Ishikawa (cell line): ENCODE results near the gene DLGAP3.

Experiments used
- EP300 ChIP-seq: IDR thresholded peaks from 2 replicates; pipeline ENCODE4 v1.6.1; 2012; ENCODE audit warnings: borderline replicate concordance
- FOXM1 ChIP-seq: IDR thresholded peaks from 2 replicates; pipeline ENCODE4 v1.6.1; 2012; ENCODE audit warnings: low read depth, borderline replicate concordance
- MAX ChIP-seq: IDR thresholded peaks from 2 replicates; pipeline ENCODE4 v1.6.1; 2012
- RAD21 ChIP-seq: IDR thresholded peaks from 2 replicates; pipeline ENCODE4 v1.6.1; 2012; ENCODE audit warnings: low read depth
- TCF12 ChIP-seq: IDR thresholded peaks from 2 replicates; pipeline ENCODE4 v1.6.1; 2012; ENCODE audit warnings: low read depth
- TEAD4 ChIP-seq: IDR thresholded peaks from 2 replicates; pipeline ENCODE4 v1.6.1; 2012
- USF1 ChIP-seq: IDR thresholded peaks from 2 replicates; pipeline ENCODE4 v1.6.1; 2012
- YY1 ChIP-seq: IDR thresholded peaks from 2 replicates; pipeline ENCODE4 v1.6.1; 2012; ENCODE audit warnings: low read depth

- no peak for TF ChIP-seq YY1
- TF ChIP-seq EP300: no peak
- TF ChIP-seq MAX: no peak
- no peak for TF ChIP-seq RAD21
- TF ChIP-seq TEAD4: no peak
- no peak for TF ChIP-seq TCF12
- no peak for TF ChIP-seq FOXM1
- no peak for TF ChIP-seq USF1
Measured at GRCh38 chr1:34923490-34923889, 6.0 kb downstream of the DLGAP3 start.
